SK-N-SH treated with all-trans-retinoic acid at 6 μM for 48 hours (cell line): ENCODE data around the gene SFMBT1.

Source experiments
- ARNTL ChIP-seq: fragments of 450-650 bp; formaldehyde crosslinking; IDR thresholded peaks from 2 replicates; pipeline ENCODE4 v1.5.0; 2020; ENCODE audit warnings: low read depth, mild to moderate bottlenecking, moderate library complexity, borderline replicate concordance
- CSDC2 ChIP-seq: fragments of 250-450 bp; sonication (Bioruptor Pico); IDR thresholded peaks from 2 replicates; pipeline ENCODE4 v1.5.0; 2020; ENCODE audit warnings: mild to moderate bottlenecking, moderate library complexity
- ESRRG ChIP-seq: fragments of 250-450 bp; sonication (Bioruptor Pico); IDR thresholded peaks from 2 replicates; pipeline ENCODE4 v1.6.1; 2021; ENCODE audit warnings: mild to moderate bottlenecking
- SNAI2 ChIP-seq: fragments of 250-450 bp; sonication (Bioruptor Pico); IDR thresholded peaks from 2 replicates; pipeline ENCODE4 v1.5.0; 2020; ENCODE audit warnings: mild to moderate bottlenecking, moderate library complexity
- ZFP3 ChIP-seq: fragments of 250-450 bp; sonication (Bioruptor Pico); IDR thresholded peaks from 2 replicates; pipeline ENCODE4 v1.5.0; 2020; ENCODE audit warnings: mild to moderate bottlenecking, moderate library complexity
- ZFP30 ChIP-seq: fragments of 450-650 bp; formaldehyde crosslinking; IDR thresholded peaks from 2 replicates; pipeline ENCODE4 v1.5.0; 2022; ENCODE audit warnings: mild to moderate bottlenecking, moderate library complexity
- ZNF565 ChIP-seq: fragments of 450-650 bp; formaldehyde crosslinking; conservative IDR thresholded peaks from 2 replicates; pipeline ENCODE4 v1.5.0; 2020; ENCODE audit warnings: low read depth, mild to moderate bottlenecking, moderate library complexity
- TF ChIP-seq, protein P1 (sequence below): fragments of 250-450 bp; sonication (Bioruptor Pico); IDR thresholded peaks from 2 replicates; pipeline ENCODE4 v1.8.0; 2021; ENCODE audit warnings: low read depth, mild to moderate bottlenecking, moderate library complexity, borderline replicate concordance
- TF ChIP-seq, protein P2 (sequence below): fragments of 250-450 bp; sonication (Bioruptor Pico); IDR thresholded peaks from 2 replicates; pipeline ENCODE4 v1.5.1; 2020; ENCODE audit warnings: low read depth, mild to moderate bottlenecking, moderate library complexity
- TF ChIP-seq, protein P3 (sequence below): fragments of 250-450 bp; sonication (Bioruptor Pico); IDR thresholded peaks from 2 replicates; pipeline ENCODE4 v1.8.0; 2020; ENCODE audit warnings: mild to moderate bottlenecking, moderate library complexity, borderline replicate concordance

DNA sequence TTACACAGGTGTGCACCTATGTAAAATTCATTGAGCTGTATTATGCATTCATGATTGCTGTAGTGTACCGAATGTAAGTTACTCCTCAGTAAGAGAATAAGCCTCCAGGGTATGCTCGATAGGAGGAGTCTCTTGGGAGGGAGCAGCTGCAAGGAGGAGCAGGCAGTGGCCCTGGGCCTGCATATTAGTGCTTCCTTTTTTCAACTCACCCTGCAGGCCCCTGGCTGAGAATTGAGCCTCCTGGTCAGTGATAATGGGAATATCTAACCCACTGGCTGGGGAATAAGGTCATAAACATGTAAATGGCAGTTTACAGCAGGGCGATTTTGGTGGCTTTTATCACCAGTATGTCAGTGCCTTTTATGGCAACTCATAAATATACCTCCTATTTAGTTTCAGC, 21.7 kb upstream of the SFMBT1 start:
- TF ChIP-seq SNAI2 (CRISPR knock-in tag): no peak
- no peak for TF ChIP-seq ZNF565 (CRISPR knock-in tag)
- no peak for TF ChIP-seq ZFP30 (CRISPR knock-in tag)
- no peak for TF ChIP-seq ARNTL (CRISPR knock-in tag)
- no peak for TF ChIP-seq CSDC2
- TF ChIP-seq, protein P1, sequence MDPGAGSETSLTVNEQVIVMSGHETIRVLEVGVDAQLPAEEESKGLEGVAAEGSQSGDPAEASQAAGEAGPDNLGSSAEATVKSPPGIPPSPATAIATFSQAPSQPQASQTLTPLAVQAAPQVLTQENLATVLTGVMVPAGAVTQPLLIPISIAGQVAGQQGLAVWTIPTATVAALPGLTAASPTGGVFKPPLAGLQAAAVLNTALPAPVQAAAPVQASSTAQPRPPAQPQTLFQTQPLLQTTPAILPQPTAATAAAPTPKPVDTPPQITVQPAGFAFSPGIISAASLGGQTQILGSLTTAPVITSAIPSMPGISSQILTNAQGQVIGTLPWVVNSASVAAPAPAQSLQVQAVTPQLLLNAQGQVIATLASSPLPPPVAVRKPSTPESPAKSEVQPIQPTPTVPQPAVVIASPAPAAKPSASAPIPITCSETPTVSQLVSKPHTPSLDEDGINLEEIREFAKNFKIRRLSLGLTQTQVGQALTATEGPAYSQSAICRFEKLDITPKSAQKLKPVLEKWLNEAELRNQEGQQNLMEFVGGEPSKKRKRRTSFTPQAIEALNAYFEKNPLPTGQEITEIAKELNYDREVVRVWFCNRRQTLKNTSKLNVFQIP (CRISPR knock-in tag): no peak
- TF ChIP-seq ESRRG (CRISPR knock-in tag): no peak
- TF ChIP-seq, protein P2, sequence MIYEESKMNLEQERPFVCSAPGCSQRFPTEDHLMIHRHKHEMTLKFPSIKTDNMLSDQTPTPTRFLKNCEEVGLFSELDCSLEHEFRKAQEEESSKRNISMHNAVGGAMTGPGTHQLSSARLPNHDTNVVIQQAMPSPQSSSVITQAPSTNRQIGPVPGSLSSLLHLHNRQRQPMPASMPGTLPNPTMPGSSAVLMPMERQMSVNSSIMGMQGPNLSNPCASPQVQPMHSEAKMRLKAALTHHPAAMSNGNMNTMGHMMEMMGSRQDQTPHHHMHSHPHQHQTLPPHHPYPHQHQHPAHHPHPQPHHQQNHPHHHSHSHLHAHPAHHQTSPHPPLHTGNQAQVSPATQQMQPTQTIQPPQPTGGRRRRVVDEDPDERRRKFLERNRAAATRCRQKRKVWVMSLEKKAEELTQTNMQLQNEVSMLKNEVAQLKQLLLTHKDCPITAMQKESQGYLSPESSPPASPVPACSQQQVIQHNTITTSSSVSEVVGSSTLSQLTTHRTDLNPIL (CRISPR knock-in tag): no peak
- no peak for TF ChIP-seq ZFP3 (CRISPR knock-in tag)
- TF ChIP-seq, protein P3, sequence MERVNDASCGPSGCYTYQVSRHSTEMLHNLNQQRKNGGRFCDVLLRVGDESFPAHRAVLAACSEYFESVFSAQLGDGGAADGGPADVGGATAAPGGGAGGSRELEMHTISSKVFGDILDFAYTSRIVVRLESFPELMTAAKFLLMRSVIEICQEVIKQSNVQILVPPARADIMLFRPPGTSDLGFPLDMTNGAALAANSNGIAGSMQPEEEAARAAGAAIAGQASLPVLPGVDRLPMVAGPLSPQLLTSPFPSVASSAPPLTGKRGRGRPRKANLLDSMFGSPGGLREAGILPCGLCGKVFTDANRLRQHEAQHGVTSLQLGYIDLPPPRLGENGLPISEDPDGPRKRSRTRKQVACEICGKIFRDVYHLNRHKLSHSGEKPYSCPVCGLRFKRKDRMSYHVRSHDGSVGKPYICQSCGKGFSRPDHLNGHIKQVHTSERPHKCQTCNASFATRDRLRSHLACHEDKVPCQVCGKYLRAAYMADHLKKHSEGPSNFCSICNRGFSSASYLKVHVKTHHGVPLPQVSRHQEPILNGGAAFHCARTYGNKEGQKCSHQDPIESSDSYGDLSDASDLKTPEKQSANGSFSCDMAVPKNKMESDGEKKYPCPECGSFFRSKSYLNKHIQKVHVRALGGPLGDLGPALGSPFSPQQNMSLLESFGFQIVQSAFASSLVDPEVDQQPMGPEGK (CRISPR knock-in tag): no peak
